HCT116 (cell line): Measurements from ENCODE around the gene CRTC3. TPM values are rescaled to one million over a fixed set of nuclear protein-coding genes. Genes with fewer than 3 reads are reported as not detected.

Source experiments
- ATAC-seq: fragments of 200-7000 bp; cut with Tn5 transposase; 2 replicates; pipeline ENCODE4 v1.9.1; 2020; ENCODE audit warnings: mild to moderate bottlenecking, moderate library complexity
- BruUV-seq: library from RNA; stranded (reverse); fragments of 400-500 nt; replicated peaks from 2 replicates; lab custom pipeline; 2021; lab: Mats Ljungman, UMichigan
- CTCF ChIA-PET: fragments of 300-600 bp; sonication (Branson Sonifier 250); formaldehyde crosslinking; loops from one replicate; lab custom pipeline; 2021; ENCODE audit warnings: antibody characterized with exemption; lab: Charles Lee
- POLR2A ChIA-PET: fragments of 300-600, 350-600 bp; sonication (Branson Sonifier 250); formaldehyde crosslinking; loops from one replicate; lab custom pipeline; 2021; ENCODE audit warnings: antibody characterized with exemption; lab: Charles Lee
- RAD21 ChIA-PET, 2 experiments: fragments of 300-600 bp; sonication (Branson Sonifier 250); formaldehyde crosslinking; loops; one replicate each; lab custom pipeline; 2023; ENCODE audit warnings: low total read pairs in 2 of 2; ENCODE audit not compliant: uncharacterized antibody in 2 of 2, unreplicated experiment in 2 of 2, low non-redundant PET in 1 of 2; lab: Charles Lee
- DNase-seq: peaks from one replicate; pipeline ENCODE4 v3.0.0-alpha.2; 2010; ENCODE audit warnings: low read depth, low spot score
- H2AFZ ChIP-seq: fragments of 200-600 bp; shearing (Covaris generic), sonication (generic); 2 replicates; pipeline ENCODE4 v1.6.1; 2017; ENCODE audit warnings: low read depth, mixed run types, mixed read lengths, antibody characterized with exemption, low read length; ENCODE audit not compliant: poor library complexity, severe bottlenecking
- H3K27ac ChIP-seq: 2 replicates; pipeline ENCODE4 v1.5.1; 2012; ENCODE audit warnings: low read depth, low read length
- H3K27me3 ChIP-seq: fragments of 200-600 bp; sonication (generic); 2 replicates; pipeline ENCODE4 v1.6.1; 2016; ENCODE audit warnings: mixed run types, low read length, mixed read lengths; ENCODE audit not compliant: insufficient read depth
- H3K36me3 ChIP-seq, 2 experiments: fragments of 200-500 bp in 1 of 2; fragments of 200-600 bp in 1 of 2; sonication (Bioruptor generic) in 1 of 2; sonication (generic) in 1 of 2; 2 replicates each; pipeline versions ENCODE4 v1.5.1 to v1.6.1; 2014 to 2016; ENCODE audit warnings: low read length in 2 of 2, inconsistent platforms in 1 of 2, mixed read lengths in 1 of 2, mixed run types in 1 of 2; ENCODE audit not compliant: insufficient read depth in 2 of 2, control insufficient read depth in 1 of 2
- H3K4me1 ChIP-seq, 2 experiments: fragments of 200-600 bp in 1 of 2; sonication (generic) in 1 of 2; 2 replicates each; pipeline versions ENCODE4 v1.5.1 to v1.6.1; 2012 to 2017; ENCODE audit warnings: low read length in 2 of 2, inconsistent platforms in 1 of 2, mild to moderate bottlenecking in 1 of 2, mixed read lengths in 1 of 2, mixed run types in 1 of 2, moderate library complexity in 1 of 2; ENCODE audit not compliant: insufficient read depth in 2 of 2, control insufficient read depth in 1 of 2
- H3K4me2 ChIP-seq: fragments of 200-600 bp; sonication (generic); 2 replicates; pipeline ENCODE4 v1.6.1; 2017; ENCODE audit warnings: mixed run types, low read length, mixed read lengths
- H3K4me3 ChIP-seq, 2 experiments: fragments of 200-600 bp in 1 of 2; sonication (generic) in 1 of 2; replicated peaks in 1 of 2; 2 replicates each; pipeline ENCODE4 v1.5.1; 2011 to 2016; ENCODE audit warnings: low read length in 2 of 2, control low read depth in 1 of 2, low read depth in 1 of 2, mild to moderate bottlenecking in 1 of 2, mixed read lengths in 1 of 2, mixed run types in 1 of 2
- H3K79me2 ChIP-seq: fragments of 200-600 bp; sonication (generic); 2 replicates; pipeline ENCODE4 v1.6.1; 2017; ENCODE audit warnings: mild to moderate bottlenecking, mixed run types, low read length, moderate library complexity, mixed read lengths; ENCODE audit not compliant: insufficient read depth
- H3K9ac ChIP-seq: fragments of 200-600 bp; sonication (generic); 2 replicates; pipeline ENCODE4 v1.6.1; 2016; ENCODE audit warnings: low read length, mixed read lengths
- H3K9me2 ChIP-seq: fragments of 200-600 bp; sonication (generic), shearing (Covaris generic); 2 replicates; pipeline ENCODE4 v1.6.1; 2017; ENCODE audit warnings: mixed run types, mild to moderate bottlenecking, moderate library complexity; ENCODE audit not compliant: insufficient read depth
- H3K9me3 ChIP-seq, 2 experiments: fragments of 200-500 bp in 1 of 2; fragments of 200-600 bp in 1 of 2; sonication (Bioruptor generic) in 1 of 2; sonication (generic) in 1 of 2; 2 replicates each; pipeline ENCODE4 v1.6.1; 2014 to 2017; ENCODE audit warnings: low read length in 2 of 2, mixed read lengths in 2 of 2, inconsistent platforms in 1 of 2, low read depth in 1 of 2, mild to moderate bottlenecking in 1 of 2, mixed run types in 1 of 2, moderate library complexity in 1 of 2; ENCODE audit not compliant: control insufficient read depth in 1 of 2, insufficient read depth in 1 of 2
- H4K20me1 ChIP-seq: fragments of 200-600 bp; sonication (generic), shearing (Covaris generic); 2 replicates; pipeline ENCODE4 v1.6.1; 2017; ENCODE audit warnings: mixed run types, mild to moderate bottlenecking, moderate library complexity; ENCODE audit not compliant: insufficient read depth
- CEBPB ChIP-seq: IDR thresholded peaks from 2 replicates; pipeline ENCODE4 v1.6.1; 2012; ENCODE audit warnings: low read depth
- MAX ChIP-seq: IDR thresholded peaks from 2 replicates; pipeline ENCODE4 v1.6.1; 2012
- POLR2A ChIP-seq: IDR thresholded peaks from 2 replicates; pipeline ENCODE4 v1.7.0; 2011; ENCODE audit warnings: borderline replicate concordance; ENCODE audit not compliant: insufficient read depth, insufficient read length; ENCODE audit errors: extremely low read depth
- POLR2AphosphoS5 ChIP-seq: IDR thresholded peaks from 2 replicates; pipeline ENCODE4 v1.6.1; 2011; ENCODE audit warnings: mild to moderate bottlenecking, low read depth, low read length, moderate library complexity
- REST ChIP-seq: IDR thresholded peaks from 2 replicates; pipeline ENCODE4 v1.6.1; 2012; ENCODE audit warnings: low read depth
- SIN3A ChIP-seq: IDR thresholded peaks from 2 replicates; pipeline ENCODE4 v1.6.1; 2012; ENCODE audit warnings: low read depth
- TCF7L2 ChIP-seq: IDR thresholded peaks from 2 replicates; pipeline ENCODE4 v1.7.0; 2011; ENCODE audit warnings: borderline replicate concordance, inconsistent platforms; ENCODE audit not compliant: insufficient read depth, insufficient read length; ENCODE audit errors: extremely low read depth
- intact Hi-C: fragments of 100-400 bp; cut with micrococcal nuclease; formaldehyde crosslinking; loops from 2 replicates; pipeline ENCODE4 v1.10.0; 2022
- total RNA-seq: library from RNA; stranded (reverse); gene quantifications from one replicate; pipeline ENCODE4 v1.2.1, GENCODE V29; 2021; ENCODE audit not compliant: unreplicated experiment

Gene CRTC3
- total RNA-seq, 1 experiment from 2014 or later, result 20.7 TPM

- POLR2A ChIA-PET, result no interaction called here
- CTCF ChIA-PET, result interaction anchor here (1.4 kb wide), 1 partner anchor 284 kb away, joined by 5 read pairs; no protein-coding TSS in a partner anchor
- RAD21 ChIA-PET, result no interaction called here
- Histone ChIP-seq H3K4me3 (no peak overlapping the region), H3K27me3 (no peaks in the 10 kb centered on the region), H3K9me2 (no peaks in the 10 kb centered on the region), H3K36me3 (no peaks in the 10 kb centered on the region), H3K27ac (no peak overlapping the region), H3K4me1 (no peaks in the 10 kb centered on the region), H3K4me2 (no peak overlapping the region), H3K9ac (no peak overlapping the region), H2AFZ (no peak overlapping the region), H3K9me3 (no peaks in the 10 kb centered on the region), H4K20me1 (no peaks in the 10 kb centered on the region), H3K79me2 (no peaks in the 10 kb centered on the region)
- intact Hi-C loops, result loop anchor here (10.0 kb wide), 1 partner anchor 295 kb away; no protein-coding TSS in a partner anchor
- no TSS peak for BruUV-seq
- DNase-seq, result no peak
- TF ChIP-seq TCF7L2 (no peak), POLR2A (no peak), POLR2AphosphoS5 (no peak), REST (no peak), MAX (no peak), SIN3A (no peak), CEBPB (no peak)
- no peak for ATAC-seq
These were observed 79.8 kb downstream of the CRTC3 start for GRCh38 chr15:90609242-90610180.
